NCI-H1436 (cell line): ENCODE measurements around the gene SCARB1.
A peak's percentile ranks its signal among the peaks of the same experiment; 100 is the strongest.
"Not testable (repeated sequence)": the region's sequence is repeated elsewhere in the genome, so short reads cannot be mapped to it uniquely, and the experiment has no call there.

Source experiments
- DNase-seq: peaks from one replicate; lab custom pipeline; 2025; lab: John Stamatoyannopoulos, UW

SCARB1 gene, protein sequence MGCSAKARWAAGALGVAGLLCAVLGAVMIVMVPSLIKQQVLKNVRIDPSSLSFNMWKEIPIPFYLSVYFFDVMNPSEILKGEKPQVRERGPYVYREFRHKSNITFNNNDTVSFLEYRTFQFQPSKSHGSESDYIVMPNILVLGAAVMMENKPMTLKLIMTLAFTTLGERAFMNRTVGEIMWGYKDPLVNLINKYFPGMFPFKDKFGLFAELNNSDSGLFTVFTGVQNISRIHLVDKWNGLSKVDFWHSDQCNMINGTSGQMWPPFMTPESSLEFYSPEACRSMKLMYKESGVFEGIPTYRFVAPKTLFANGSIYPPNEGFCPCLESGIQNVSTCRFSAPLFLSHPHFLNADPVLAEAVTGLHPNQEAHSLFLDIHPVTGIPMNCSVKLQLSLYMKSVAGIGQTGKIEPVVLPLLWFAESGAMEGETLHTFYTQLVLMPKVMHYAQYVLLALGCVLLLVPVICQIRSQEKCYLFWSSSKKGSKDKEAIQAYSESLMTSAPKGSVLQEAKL

DNA sequence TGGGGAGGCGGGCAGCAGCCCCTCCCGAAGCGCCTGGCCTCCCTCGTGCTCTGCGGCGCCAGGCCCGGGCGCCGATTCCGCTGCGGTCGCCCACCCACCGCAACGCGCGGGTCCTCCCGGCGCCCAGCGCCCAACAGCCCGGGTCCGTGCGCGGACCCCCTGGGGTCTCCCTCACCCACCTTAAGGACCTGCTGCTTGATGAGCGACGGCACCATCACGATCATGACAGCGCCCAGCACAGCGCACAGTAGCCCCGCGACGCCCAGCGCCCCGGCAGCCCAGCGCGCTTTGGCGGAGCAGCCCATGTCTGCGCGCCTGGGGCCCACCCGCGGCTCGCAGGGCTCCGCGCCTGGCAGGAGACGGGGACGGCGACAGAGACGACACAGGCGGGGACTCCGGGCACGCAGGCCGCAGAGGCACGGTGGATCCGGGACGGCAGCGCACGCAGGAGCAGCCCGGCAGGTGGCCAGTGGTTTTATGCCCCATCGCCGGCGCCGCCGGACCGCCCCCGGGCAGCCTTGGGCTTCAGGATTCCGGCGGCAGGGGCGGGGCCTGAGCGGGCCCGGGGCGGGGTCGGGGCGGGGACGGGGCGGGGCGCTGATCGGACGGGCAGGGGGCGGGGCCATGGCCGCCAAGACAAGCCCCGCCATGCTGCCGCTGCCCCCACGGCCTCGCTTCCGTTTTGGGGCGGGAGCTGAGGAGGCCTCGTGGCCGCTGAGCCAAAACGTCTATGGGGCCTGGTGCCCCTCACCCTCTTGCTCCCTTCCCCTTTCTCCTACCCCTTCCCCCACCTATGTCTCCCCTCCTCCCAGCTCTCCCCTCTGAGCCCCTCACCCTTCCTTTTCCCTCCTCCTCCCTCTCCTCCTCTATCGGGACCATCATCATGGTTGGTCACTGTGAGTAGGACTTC lies at the start of gene SCARB1:
Gene SCARB1, minus strand, starts transcription at position 449 of the 910 bp plus-strand sequence. Its CDS starts 144 bp downstream, at position 305.
- DNase-seq: peak; percentile 69

DNA sequence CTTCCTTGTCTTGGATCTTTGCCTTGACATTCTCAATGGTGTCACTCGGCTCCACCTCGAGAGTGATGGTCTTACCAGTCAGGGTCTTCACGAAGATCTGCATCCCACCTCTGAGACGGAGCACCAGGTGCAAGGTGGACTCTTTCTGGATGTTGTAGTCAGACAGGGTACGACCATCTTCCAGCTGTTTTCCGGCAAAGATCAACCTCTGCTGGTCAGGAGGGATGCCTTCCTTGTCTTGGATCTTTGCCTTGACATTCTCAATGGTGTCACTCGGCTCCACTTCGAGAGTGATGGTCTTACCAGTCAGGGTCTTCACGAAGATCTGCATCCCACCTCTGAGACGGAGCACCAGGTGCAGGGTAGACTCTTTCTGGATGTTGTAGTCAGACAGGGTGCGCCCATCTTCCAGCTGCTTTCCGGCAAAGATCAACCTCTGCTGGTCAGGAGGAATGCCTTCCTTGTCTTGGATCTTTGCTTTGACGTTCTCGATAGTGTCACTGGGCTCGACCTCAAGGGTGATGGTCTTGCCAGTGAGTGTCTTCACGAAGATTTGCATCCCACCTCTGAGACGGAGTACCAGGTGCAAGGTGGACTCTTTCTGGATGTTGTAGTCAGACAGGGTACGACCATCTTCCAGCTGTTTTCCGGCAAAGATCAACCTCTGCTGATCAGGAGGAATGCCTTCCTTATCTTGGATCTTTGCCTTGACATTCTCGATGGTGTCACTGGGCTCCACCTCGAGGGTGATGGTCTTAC lies 49.0 kb upstream of the SCARB1 start:
- DNase-seq: not testable (repeated sequence)

DNA sequence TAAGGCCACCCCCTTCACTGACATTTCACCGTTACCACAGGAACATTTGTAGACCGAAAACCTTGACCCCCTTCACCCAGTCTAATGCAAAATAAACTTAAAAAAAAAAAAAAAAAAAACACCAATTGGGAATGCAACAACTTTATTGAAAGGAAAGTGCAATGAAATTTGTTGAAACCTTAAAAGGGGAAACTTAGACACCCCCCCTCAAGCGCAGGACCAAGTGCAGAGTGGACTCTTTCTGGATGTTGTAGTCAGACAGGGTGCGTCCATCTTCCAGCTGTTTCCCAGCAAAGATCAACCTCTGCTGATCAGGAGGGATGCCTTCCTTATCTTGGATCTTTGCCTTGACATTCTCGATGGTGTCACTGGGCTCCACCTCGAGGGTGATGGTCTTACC lies 47.9 kb upstream of the SCARB1 start:
- not testable (repeated sequence) for DNase-seq

DNA sequence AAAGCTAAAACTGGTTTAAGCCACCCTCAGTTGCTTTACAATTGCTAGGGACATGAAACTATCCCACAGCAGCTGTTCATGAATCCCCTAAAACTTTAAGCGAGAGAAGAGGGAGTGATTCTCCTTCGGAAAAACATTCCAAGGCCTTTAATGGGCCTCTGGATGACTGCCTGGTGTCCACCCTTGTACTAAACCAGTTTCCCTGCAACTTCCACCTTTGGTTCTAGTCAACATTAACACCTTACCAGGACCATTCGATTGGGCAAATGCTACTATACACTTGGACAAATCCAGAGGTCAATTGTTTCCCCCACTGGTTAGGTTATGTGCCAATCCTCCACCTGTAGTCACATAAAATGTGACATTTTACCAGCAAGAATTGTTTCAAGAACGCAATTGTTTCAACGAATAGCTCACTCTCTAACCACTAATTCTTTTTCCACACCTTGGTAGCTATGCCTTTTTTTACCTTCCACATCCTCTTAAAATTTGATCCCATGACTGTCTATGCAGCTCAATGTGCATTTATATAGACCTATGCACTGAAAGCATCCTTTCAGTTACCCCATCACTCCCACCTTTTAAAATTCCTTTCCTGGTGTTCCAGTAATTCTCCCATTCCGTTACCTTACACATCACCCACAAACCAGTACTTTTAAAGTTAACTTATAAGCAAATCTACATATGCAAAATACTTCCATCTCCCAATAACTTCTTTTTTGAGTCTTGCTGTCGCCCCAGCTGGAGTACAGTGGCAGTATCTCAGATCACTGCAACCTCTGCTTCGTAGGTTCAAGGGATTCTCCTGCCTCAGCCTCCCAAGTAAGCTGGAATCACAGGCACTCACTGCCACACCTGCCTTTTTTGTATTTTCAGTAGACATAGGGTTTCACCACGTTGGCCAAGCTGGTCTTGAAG lies 47.2 kb upstream of the SCARB1 start:
- no peak for DNase-seq

DNA sequence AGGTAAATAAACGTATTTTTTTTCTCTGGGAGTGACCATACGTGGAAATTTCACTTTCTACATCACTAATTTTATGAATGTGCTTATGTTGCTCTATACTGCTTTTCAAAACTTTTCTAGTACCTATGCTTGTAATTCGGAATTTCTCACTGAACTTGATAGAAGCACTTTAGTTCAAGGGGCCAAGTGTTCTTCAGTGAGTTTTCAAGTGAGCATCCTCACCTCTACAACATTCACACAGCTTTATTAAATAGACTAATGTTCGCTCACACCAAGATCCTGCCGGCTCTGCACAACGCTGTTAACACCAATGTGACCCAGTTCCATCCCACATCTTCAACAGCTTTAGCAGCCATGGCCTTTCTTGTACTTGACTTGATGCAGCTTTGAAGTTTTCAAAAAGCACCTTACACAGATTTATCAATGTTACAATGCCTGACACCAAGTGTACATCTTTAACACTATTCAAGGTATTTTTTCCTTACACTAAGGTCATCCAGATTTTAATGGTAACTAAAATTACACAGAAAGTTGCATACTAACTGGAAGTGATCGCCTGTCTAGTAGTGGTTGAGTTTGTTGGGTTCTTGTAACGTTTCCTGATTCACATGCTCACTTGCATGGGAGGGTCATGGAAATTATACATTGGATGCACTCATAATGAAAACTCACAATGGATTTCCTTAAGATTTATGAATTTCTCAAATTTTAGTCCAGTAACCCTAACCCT lies 46.3 kb upstream of the SCARB1 start:
- no peak for DNase-seq

DNA sequence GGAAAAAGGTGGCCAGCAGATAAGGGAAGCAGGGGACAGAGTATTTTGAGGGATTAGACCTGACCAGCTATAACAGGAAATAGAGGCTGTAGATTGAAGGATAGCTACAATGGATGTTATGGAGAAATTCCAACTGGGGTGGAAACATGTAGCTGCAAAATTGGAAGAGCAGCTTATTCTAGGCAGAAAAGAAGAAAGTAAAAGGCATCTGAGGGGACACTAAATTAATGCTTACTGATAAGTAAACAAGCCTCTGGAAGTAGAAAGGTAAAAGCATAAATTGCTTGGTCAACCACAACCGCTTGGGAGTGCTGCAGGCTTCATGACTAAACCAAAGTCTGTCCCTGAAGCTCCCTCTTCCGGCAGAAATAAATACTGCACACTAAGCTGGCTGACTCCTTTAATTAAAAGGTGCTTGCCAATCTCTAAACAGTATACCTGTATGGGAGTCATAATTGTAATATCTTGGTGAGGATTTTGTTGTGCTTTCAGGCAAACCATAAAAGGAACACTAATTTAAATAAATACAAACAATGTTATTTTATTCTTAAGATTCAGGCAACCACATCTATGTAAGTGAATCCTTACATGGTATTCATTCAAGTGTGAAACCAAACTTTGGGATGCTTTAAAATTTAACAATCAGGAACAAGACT lies 43.1 kb upstream of the SCARB1 start:
- no peak for DNase-seq

DNA sequence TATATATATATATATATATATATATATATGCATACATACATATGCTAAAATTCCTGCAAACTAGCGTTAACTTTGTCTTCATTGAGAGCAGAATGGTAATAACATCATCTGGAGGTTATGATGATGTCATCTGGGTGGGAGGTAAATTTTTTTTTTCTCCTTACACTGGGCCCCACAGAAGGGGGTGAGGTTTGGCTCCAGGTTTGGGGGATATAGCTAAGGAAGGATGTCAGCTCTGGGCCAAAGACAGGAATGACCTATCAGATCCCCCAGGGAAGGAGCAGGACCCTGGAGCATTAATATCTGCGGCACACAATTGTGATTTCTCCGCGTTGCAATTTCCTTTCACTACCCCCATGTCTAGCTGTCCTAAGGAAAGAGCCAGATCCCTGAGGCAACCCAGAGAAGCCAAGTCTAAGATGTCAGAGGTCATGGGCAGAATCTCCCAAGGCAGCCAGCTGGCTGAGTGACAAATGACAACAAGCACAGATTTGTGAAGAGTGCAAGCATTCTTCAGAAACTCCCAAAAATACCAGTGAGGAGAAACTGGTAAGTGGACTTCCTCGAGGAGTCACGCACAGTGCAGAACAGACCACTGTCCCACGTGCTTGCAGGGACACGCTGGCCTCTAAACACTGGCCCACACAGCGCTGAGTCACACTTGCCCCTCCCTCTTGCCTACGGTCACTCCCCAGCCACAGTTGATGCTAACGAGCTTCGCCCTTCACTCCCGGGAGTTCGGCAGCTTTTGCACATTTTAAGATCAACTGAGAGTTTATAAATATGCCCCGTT lies 40.8 kb upstream of the SCARB1 start:
- no peak for DNase-seq

DNA sequence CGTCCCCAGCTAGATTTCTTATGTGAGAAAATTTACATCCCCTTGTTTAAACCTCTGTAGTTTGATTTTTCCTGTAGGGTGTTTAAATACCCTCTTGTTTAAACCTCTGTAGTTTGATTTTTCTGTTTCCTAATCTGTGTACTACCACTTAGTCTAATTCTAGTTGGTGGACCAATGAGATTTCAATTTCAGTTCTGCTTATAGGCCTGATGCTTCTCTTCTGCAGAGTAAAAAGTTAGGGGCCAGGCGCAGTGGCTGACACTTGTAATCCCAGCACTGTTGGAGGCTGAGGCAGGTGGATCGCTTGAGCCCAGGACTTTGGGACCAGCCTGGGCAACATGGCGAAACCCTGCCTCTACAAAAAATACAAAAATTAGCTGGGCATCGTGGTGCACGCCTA lies 39.3 kb upstream of the SCARB1 start:
- no peak for DNase-seq

DNA sequence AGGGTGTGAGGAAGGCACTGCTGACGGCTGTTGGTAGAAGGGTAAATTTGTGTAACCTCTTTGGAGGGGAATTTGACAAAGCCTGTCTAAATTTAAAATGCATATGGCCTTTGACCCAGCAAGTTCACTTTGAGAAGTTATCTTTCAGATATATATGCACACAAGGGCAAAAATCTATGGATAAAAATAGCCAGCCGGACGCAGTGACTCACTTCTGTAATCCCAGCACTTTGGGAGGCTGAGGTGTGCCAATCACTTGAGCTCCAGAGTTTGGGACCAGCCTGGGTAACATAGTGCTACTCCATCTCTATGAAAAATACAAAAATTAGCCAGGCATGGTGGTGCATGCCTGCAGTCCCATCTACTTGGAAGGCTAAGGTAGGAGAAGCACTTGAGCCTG lies 37.3 kb upstream of the SCARB1 start:
- DNase-seq: no peak

DNA sequence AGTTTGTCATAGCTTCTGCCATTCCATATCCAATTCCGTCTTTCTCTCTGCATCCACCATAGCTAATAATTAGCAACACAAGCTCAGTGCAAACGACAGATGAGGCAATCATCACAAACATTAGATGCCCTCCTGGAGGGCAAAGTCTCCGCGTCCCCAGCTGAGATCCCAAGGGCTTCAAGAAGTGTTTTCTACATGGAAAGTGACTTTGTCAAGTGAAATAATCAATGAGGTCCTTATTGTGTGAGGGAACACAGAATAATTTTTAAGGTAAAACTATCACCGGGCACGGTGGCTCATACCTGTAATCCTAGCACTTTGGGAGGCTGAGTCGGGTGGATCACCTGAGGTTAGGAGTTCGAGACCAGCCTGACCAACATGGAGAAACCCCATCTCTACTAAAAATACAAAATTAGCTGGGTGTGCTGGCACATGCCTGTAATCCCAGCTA lies 36.7 kb upstream of the SCARB1 start:
- DNase-seq: not testable (repeated sequence)

DNA sequence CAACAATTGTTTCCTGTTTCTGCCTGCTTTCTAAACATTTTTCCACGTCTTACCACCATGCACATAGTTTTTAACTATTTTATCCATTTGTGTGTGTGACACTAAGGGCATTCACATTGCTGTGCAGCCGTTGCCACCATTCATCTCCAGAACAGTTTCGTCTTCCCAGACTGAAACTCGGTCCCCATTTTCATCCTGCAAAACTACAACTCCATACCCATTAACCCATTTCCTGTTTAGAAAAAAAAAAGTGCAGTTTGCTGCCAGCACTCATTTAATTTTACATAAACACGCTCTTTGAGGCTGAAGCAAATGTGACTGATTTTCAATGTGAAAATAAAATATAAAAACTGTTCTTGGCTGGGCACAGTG lies 35.2 kb upstream of the SCARB1 start:
- no peak for DNase-seq

DNA sequence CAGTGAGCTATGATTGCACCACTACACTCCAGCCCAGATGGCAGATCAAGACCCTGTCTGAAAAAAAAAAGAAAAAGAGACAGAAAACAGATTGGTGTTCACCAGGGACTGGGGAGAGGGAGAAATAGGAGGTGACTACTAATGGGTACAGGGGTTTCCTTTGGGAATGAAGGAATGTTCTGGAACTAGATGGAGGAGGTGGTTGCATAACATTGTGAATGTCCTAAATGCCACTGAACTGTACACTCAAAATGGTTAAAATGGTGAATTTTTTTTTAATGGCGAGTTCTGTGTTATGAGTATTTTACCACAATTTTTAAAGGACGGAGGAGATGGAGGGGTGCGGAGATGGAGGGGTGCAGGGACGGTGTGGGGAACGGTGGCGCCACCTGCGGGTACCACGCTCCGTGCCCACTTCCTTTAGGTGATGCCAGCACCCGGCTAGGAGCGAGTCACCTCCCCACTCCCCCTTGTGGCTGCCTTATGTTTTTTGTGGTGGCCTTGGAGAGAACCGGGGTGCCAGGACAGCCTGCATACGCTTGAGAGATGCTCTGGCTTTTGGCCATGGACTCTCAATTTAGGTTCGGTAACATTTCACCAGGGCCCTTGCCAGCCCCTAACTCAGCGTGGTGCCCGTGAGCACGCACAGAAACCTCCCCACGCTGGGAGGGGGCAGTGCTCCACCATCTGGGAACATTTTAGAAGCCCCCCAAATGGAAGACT lies 34.7 kb upstream of the SCARB1 start:
- peak; percentile 57 for DNase-seq

DNA sequence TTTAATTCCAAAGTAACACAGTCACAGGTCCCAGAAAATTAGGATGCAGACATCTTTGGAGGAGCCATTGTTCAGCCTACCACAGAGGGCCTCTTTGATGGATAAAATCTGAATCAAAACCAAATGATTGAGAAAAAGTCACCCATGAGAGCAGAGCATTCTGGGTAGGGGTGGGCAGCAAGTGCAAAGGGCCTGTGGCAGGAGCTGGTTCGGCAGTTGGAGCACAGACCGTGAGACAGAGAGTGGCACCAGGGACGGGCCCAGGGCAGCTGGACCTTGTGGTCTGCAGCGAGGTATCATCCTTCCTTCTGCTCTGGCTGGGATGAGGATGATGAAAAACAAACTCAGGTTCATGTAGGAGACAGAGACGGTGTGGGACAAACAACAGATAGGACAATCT lies 32.8 kb upstream of the SCARB1 start:
- DNase-seq: no peak

DNA sequence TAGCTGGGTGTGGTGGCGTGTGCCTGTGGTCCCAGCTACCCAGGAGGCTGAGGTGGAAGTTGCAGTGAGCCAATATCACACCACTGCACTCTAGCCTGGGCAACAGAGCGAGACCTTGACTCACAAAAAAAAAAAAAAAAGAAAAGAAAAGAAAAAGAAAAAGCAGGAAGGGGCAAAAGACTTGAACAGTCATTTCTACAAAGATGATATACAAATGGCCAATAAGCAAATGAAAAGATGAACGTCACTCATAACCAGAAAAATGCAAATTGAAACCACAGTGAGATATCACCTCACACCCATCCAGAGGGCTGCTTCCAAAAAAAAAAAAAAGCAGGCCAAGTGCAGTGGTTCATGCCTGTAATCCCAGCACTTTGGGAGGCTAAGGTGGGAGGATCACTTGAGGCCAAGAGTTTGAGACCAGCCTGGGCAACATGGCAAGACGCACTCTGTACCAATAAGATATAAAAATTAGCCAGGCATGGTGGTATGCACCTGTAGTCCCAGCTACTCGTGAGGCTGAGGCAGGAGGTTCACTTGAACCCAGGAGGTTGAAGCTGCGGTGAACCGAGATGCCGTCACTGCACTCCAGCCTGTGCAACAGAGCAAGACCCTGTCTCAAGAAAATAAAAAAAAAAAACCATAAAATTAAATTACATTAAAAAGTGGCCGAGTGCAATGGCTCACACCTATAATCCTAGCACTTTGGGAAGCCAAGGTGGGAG lies 30.3 kb upstream of the SCARB1 start:
- no peak for DNase-seq

DNA sequence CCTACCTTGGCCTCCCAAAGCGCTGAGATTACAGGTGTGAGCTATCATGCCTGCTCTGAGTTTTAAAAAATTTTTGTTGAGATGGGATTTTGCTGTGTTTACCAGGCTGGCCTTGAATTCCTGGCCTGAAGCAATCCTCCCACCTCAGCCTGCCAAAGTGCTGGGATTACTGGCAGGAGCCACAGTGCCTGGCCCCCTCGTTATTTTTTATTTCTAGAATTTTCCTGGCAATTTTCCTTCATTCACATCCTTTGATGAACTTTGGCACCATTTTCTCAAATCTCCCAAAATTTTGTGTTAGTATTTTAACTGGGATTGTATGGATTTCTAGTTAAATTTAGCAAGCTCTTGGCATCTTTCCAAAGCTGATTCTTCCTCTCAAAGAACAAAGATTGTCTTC lies 24.6 kb upstream of the SCARB1 start:
- DNase-seq: no peak

DNA sequence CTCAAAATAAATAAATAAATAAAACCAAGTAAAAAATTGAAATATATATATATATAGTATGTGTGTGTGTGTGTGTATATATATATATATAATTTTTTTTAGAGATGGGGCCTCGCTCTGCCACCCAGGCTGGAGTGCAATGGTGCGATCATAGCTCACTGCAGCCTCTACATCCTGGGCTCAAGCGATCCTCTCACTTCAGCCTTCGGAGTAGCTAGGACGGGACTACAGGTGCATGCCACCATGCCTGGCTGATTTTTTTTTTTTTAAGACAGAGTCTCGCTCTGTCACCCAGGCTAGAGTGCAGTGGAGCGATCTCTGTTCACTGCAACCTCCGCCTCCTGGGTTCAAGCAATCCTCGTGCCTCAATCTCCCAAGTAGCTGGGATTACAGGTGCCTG lies 24.1 kb upstream of the SCARB1 start:
- not testable (repeated sequence) for DNase-seq
